HepG2 (cell line): ENCODE measurements around the gene DENND4B. TPM values are rescaled to one million over a fixed set of nuclear protein-coding genes. Genes with fewer than 3 reads are reported as not detected.

Source experiments
- ATAC-seq: fragments of 200-7000 bp; cut with Tn5 transposase; 3 replicates; pipeline ENCODE4 v1.9.1; 2020; ENCODE audit warnings: mild to moderate bottlenecking, moderate library complexity
- BruUV-seq: library from RNA; stranded (reverse); fragments of 400-500 nt; replicated peaks from 2 replicates; lab custom pipeline; 2021; lab: Mats Ljungman, UMichigan
- CTCF ChIA-PET: fragments of 300-600 bp; formaldehyde crosslinking; extraction: SDS; loops from one replicate; lab custom pipeline; 2021; ENCODE audit warnings: low total read pairs, inconsistent platforms, low intra/inter-chr PET ratio; lab: Yijun Ruan, JAX
- POLR2A ChIA-PET: fragments of 350-600 bp; sonication (Branson Sonifier 250); formaldehyde crosslinking; loops from one replicate; lab custom pipeline; 2020; ENCODE audit warnings: antibody characterized with exemption, inconsistent platforms; lab: Yijun Ruan, JAX
- DNase-seq: peaks from one replicate; pipeline ENCODE4 v3.0.0-alpha.2; 2015; ENCODE audit warnings: low spot score
- FAIRE-seq: peaks from 3 replicates; lab custom pipeline; 2011; peaks lifted over from hg19 to GRCh38; lab: Jason Lieb, UNC
- H2AFZ ChIP-seq: one replicate; pipeline ENCODE4 v1.6.1; 2011; ENCODE audit warnings: low read length, inconsistent platforms
- H3K27ac ChIP-seq: fragments of 300-600 bp; 3 replicates; pipeline ENCODE4 v1.8.0; 2011; ENCODE audit warnings: mixed run types, mild to moderate bottlenecking, mixed read lengths, low read length, inconsistent platforms; ENCODE audit not compliant: insufficient read depth; ENCODE audit errors: extremely low read length
- H3K27me3 ChIP-seq, 2 experiments: fragments of 200-600 bp in 1 of 2; 2 replicates in 1 of 2; 3 replicates in 1 of 2; pipeline versions ENCODE4 v1.6.0 to v1.8.0; 2011; ENCODE audit warnings: low read length in 2 of 2, mild to moderate bottlenecking in 2 of 2, moderate library complexity in 2 of 2, inconsistent platforms in 1 of 2; ENCODE audit not compliant: insufficient read depth in 2 of 2, control insufficient read depth in 1 of 2
- H3K36me3 ChIP-seq, 2 experiments: fragments of 200-600 bp in 1 of 2; replicated peaks in 1 of 2; 2 replicates in 1 of 2; 3 replicates in 1 of 2; pipeline versions ENCODE4 v1.5.1 to v1.8.0; 2011; ENCODE audit warnings: low read length in 2 of 2, inconsistent platforms in 1 of 2; ENCODE audit not compliant: insufficient read depth in 2 of 2, control insufficient read depth in 1 of 2
- H3K4me1 ChIP-seq: 2 replicates; pipeline ENCODE4 v1.5.1; 2012; ENCODE audit warnings: low read length, inconsistent platforms; ENCODE audit not compliant: insufficient read depth
- H3K4me2 ChIP-seq: 2 replicates; pipeline ENCODE4 v1.6.0; 2011; ENCODE audit warnings: low read depth, low read length, inconsistent platforms
- H3K4me3 ChIP-seq, 3 experiments: fragments of 200-600 bp in 1 of 3; sonication (generic), shearing (Covaris generic) in 1 of 3; replicated peaks in 1 of 3; 2 replicates each; pipeline ENCODE4 v1.5.1; 2011 to 2016; ENCODE audit warnings: low read length in 3 of 3, inconsistent platforms in 2 of 3, low read depth in 2 of 3, mild to moderate bottlenecking in 2 of 3, control low read depth in 1 of 3, mixed read lengths in 1 of 3; ENCODE audit not compliant: insufficient read depth in 1 of 3
- H3K79me2 ChIP-seq: one replicate; pipeline ENCODE4 v1.6.1; 2011; ENCODE audit warnings: low read length, inconsistent platforms; ENCODE audit not compliant: insufficient read depth
- H3K9ac ChIP-seq: 2 replicates; pipeline ENCODE4 v1.6.0; 2011; ENCODE audit warnings: mild to moderate bottlenecking, low read depth, low read length, inconsistent platforms; ENCODE audit not compliant: insufficient read depth
- H3K9me3 ChIP-seq: 2 replicates; pipeline ENCODE4 v1.5.1; 2012; ENCODE audit warnings: mild to moderate bottlenecking, low read length
- H4K20me1 ChIP-seq: 2 replicates; pipeline ENCODE4 v1.6.0; 2011; ENCODE audit warnings: inconsistent platforms, mild to moderate bottlenecking, low read length, moderate library complexity; ENCODE audit not compliant: insufficient read depth
- ARHGAP35 ChIP-seq: sonication (generic); formaldehyde crosslinking; IDR thresholded peaks from 2 replicates; pipeline ENCODE4 v1.9.0; 2022; ENCODE audit warnings: mild to moderate bottlenecking, inconsistent platforms, moderate library complexity, missing genetic modification reagents, borderline replicate concordance
- ARNT2 ChIP-seq: sonication (generic); formaldehyde crosslinking; IDR thresholded peaks from 2 replicates; pipeline ENCODE4 v1.8.0; 2022; ENCODE audit warnings: mild to moderate bottlenecking, low read depth, missing genetic modification reagents, moderate library complexity
- EP300 ChIP-seq, 3 experiments: sonication (generic) in 1 of 3; formaldehyde crosslinking in 1 of 3; IDR thresholded peaks; 2 replicates each; pipeline versions ENCODE4 v1.5.1 to v1.6.1; 2011 to 2020; ENCODE audit warnings: low read depth in 2 of 3, low read length in 2 of 3, borderline replicate concordance in 1 of 3, improper control_type of control experiment in 1 of 3, mild to moderate bottlenecking in 1 of 3, missing genetic modification reagents in 1 of 3, moderate library complexity in 1 of 3
- MLX ChIP-seq: IDR thresholded peaks from 2 replicates; pipeline ENCODE4 v1.6.1; 2016
- MTF2 ChIP-seq: sonication (generic); formaldehyde crosslinking; IDR thresholded peaks from 2 replicates; pipeline ENCODE4 v1.5.0; 2020; ENCODE audit warnings: missing genetic modification reagents, borderline replicate concordance
- RBFOX2 ChIP-seq: fragments of 200-400 bp; formaldehyde crosslinking; IDR thresholded peaks from 2 replicates; pipeline ENCODE4 v1.6.1; 2017; ENCODE audit warnings: low read depth, mild to moderate bottlenecking, low read length
- TFE3 ChIP-seq: IDR thresholded peaks from 2 replicates; pipeline ENCODE4 v1.6.1; 2016
- ZNF264 ChIP-seq: sonication (generic); formaldehyde crosslinking; IDR thresholded peaks from 2 replicates; pipeline ENCODE4 v1.4.0; 2020; ENCODE audit warnings: missing genetic modification reagents
- ZNF34 ChIP-seq: sonication (generic); formaldehyde crosslinking; IDR thresholded peaks from 2 replicates; pipeline ENCODE4 v1.4.0; 2020; ENCODE audit warnings: mild to moderate bottlenecking, missing genetic modification reagents, borderline replicate concordance
- ZNF343 ChIP-seq: sonication (generic); formaldehyde crosslinking; IDR thresholded peaks from 2 replicates; pipeline ENCODE4 v1.4.0; 2020; ENCODE audit warnings: mild to moderate bottlenecking, missing genetic modification reagents
- ZNF562 ChIP-seq: sonication (generic); formaldehyde crosslinking; IDR thresholded peaks from 2 replicates; pipeline ENCODE4 v1.8.0; 2022; ENCODE audit warnings: missing genetic modification reagents, borderline replicate concordance
- ZNF83 ChIP-seq: sonication (generic); formaldehyde crosslinking; IDR thresholded peaks from 2 replicates; pipeline ENCODE4 v1.4.0; 2020; ENCODE audit warnings: missing genetic modification reagents, mild to moderate bottlenecking, borderline replicate concordance
- WGBS: methylation state at CpG from one replicate; pipeline ENCODE4 v1.1.6; 2017; ENCODE audit warnings: low lambda C conversion rate; 5-methylcytosine and 5-hydroxymethylcytosine counted together
- in situ Hi-C: cut with HindIII; loops from 2 replicates; pipeline ENCODE4 v1.10.0; 2017; ENCODE audit warnings: low pct_unique_long_range_greater_than_20kb; ENCODE audit not compliant: extremely low pct_ligation_motif_present
- intact Hi-C: fragments of 100-400 bp; cut with micrococcal nuclease; formaldehyde crosslinking; loops from one replicate; pipeline ENCODE4 v1.10.0; 2022; ENCODE audit not compliant: unreplicated experiment
- polyA plus RNA-seq, 8 experiments: library from polyadenylated mRNA; depleted of rRNA in 3 of 8; stranded (reverse) in 7 of 8; unstranded in 1 of 8; fragments of >200 nt; fragmentation: Illumina TruSeq in 4 of 8; extraction: Trizol in 4 of 8; gene quantifications; 2 replicates each; pipeline versions ENCODE4 v1.2.1 to v1.2.3, GENCODE V29; 2011 to 2016; ENCODE audit warnings: low read depth in 4 of 8, missing spikeins in 1 of 8, mixed read lengths in 1 of 8; ENCODE audit not compliant: insufficient read depth in 1 of 8
- total RNA-seq, 5 experiments: library from RNA; depleted of rRNA; stranded (reverse); fragments of >200 nt; fragmentation: Illumina TruSeq; extraction: Trizol; gene quantifications; 2 replicates each; pipeline ENCODE4 v1.2.3, GENCODE V29; 2016; ENCODE audit warnings: low read depth in 1 of 5

DENND4B gene
- total and polyA plus RNA-seq, 2 of the 13 experiments (the other 11 are each of a cell fraction or from before 2014, with no cell fraction given), result 15.1 to 20.3 TPM

DNA sequence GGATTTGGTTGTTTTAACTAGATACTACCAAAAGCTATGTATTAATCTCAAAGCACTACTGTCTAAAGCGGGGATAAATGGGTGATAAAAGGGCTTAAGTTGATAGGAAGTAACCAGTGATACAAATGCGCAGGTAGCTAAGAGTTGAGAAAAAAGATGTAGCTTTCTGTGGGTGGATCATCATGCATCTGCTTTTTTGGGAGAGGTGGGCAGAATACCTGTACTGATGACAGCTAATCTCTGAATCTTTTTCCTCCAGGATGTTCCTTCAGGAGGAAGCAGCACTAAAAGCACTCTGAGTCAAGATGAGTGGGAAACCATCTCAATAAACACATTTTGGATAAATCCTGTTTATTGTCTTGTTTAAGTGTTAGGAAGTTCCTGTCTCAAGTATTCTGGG, 45.3 kb upstream of the DENND4B start:
- TF ChIP-seq ZNF264 (CRISPR knock-in tag) (no peak), RBFOX2 (peak; percentile 64)
- H3K4me1 ChIP-seq, result peaks cover 39% of the 10 kb centered on the region
- ATAC-seq, result no peak
- ChIA-PET CTCF (no interaction called here), POLR2A (interaction anchor here (1.8 to 2.8 kb wide), 2 partner anchors 9 to 45 kb away, joined by 21 to 30 read pairs; partner anchors contain the start of gene DENND4B)
- H2AFZ ChIP-seq, result no peak overlapping the region
- 91% methylated on average over 2 of the region's 2 CpGs for WGBS
- no peaks in the 10 kb centered on the region; a peak in 1 of 5 replicates for H3K27me3 ChIP-seq
- peaks cover 12% of the 10 kb centered on the region for H4K20me1 ChIP-seq
- intact Hi-C loops (no loop called here), in situ Hi-C loops (no loop called here)
- peak overlapping the region; percentile 77 to 97 (median 94); a peak in 5 of 6 replicates for H3K4me3 ChIP-seq
- DNase-seq, result no peak
- peak overlapping the region; percentile 76 for H3K4me2 ChIP-seq
- no peak for FAIRE-seq
- H3K9ac ChIP-seq, result peak overlapping the region; percentile 98
- BruUV-seq, result no TSS peak
- no peaks in the 10 kb centered on the region for H3K9me3 ChIP-seq
- peaks cover 16% of the 10 kb centered on the region for H3K79me2 ChIP-seq
- H3K27ac ChIP-seq, result peak overlapping the region; percentile 1
- H3K36me3 ChIP-seq, result peaks cover 2 to 16% of the 10 kb centered on the region in 2 experiments; a peak in 4 of 5 replicates

DNA sequence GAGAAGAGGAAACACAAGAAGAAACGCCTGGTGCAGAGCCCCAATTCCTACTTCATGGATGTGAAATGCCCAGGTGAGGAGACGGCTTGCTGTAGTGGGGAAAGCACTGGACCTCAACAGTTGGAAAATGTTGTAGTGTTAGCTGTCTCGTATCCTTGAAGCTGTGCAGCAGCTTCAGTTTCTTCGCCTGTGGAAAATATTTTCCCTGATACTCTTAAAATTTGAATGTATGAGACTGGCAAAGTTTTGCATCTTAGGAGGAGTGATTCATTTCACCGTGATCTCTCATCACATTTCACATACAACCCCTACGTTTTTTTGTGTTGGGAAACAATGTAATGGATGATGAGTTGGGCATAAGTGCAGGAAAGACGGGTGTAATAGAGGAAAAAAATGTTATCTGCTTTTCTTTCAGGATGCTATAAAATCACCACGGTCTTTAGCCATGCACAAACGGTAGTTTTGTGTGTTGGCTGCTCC, 44.7 kb upstream of the DENND4B start:
- H4K20me1 ChIP-seq, result peaks cover 12% of the 10 kb centered on the region
- H3K27ac ChIP-seq, result peak overlapping the region; percentile 85
- WGBS, result 4% methylated on average over 9 of the region's 9 CpGs
- peaks cover 2 to 16% of the 10 kb centered on the region in 2 experiments; a peak in 4 of 5 replicates for H3K36me3 ChIP-seq
- peaks cover 33% of the 10 kb centered on the region for H3K4me1 ChIP-seq
- in situ Hi-C loops (no loop called here), intact Hi-C loops (no loop called here)
- ATAC-seq (no peak), DNase-seq (no peak), FAIRE-seq (no peak)
- CTCF ChIA-PET, result no interaction called here
- peak overlapping the region; percentile 98 for H3K9ac ChIP-seq
- POLR2A ChIA-PET, result interaction anchor here (0.9 to 7.5 kb wide), 23 partner anchors 10 to 383 kb away, joined by 3 to 92 read pairs (median 10); partner anchors contain the start of genes CHTOP, CREB3L4, CRTC2 and DENND4B
- no peaks in the 10 kb centered on the region; a peak in 1 of 5 replicates for H3K27me3 ChIP-seq
- H2AFZ ChIP-seq, result no peak overlapping the region
- peaks cover 16% of the 10 kb centered on the region for H3K79me2 ChIP-seq
- BruUV-seq, result TSS peak; percentile 88
- peak overlapping the region; percentile 77 to 97 (median 94) for H3K4me3 ChIP-seq
- H3K4me2 ChIP-seq, result peak overlapping the region; percentile 76
- no peaks in the 10 kb centered on the region for H3K9me3 ChIP-seq
- TF ChIP-seq ZNF343 (CRISPR knock-in tag) (no peak), EP300 (IDR thresholded peaks at IDR 0.05; ENCODE audit: low read depth in 2 of 2, low read length in 2 of 2) (no peak), EP300 (CRISPR knock-in tag; IDR thresholded peaks at IDR 0.05; ENCODE audit: borderline replicate concordance) (no peak), ZNF83 (CRISPR knock-in tag) (no peak), MLX (CRISPR knock-in tag) (no peak), ARHGAP35 (no peak), TFE3 (CRISPR knock-in tag) (no peak), ARNT2 (no peak), ZNF562 (CRISPR knock-in tag) (no peak), MTF2 (CRISPR knock-in tag) (no peak), ZNF34 (CRISPR knock-in tag) (peak; percentile 17; the same call in 1 of the 2 replicates)
